Sigmoid colon (tissue), 7 donors: ENCODE results near the gene LEMD2. TPM values are rescaled to one million over a fixed set of nuclear protein-coding genes. Genes with fewer than 3 reads are reported as not detected.

Source experiments
- DNase-seq: peaks from one replicate; pipeline ENCODE4 v3.0.0-alpha.2; 2019
- H3K27ac ChIP-seq, 4 donors: fragments of 200-600 bp; sonication (generic); one replicate each; pipeline ENCODE4 v1.5.1; 2016 to 2019; ENCODE audit warnings: mild to moderate bottlenecking in 1 of 4
- H3K27me3 ChIP-seq, 3 donors: fragments of 200-600 bp; sonication (generic); one replicate each; pipeline ENCODE4 v1.5.1; 2019; ENCODE audit warnings: mild to moderate bottlenecking in 1 of 3
- H3K36me3 ChIP-seq, 4 donors: fragments of 200-600 bp; sonication (generic); one replicate each; pipeline ENCODE4 v1.5.1; 2016 to 2019
- H3K4me1 ChIP-seq, 4 donors: fragments of 200-600 bp; sonication (generic); one replicate each; pipeline ENCODE4 v1.5.1; 2017 to 2019
- H3K4me3 ChIP-seq, 4 donors: fragments of 200-600 bp; sonication (generic); one replicate each; pipeline ENCODE4 v1.5.1; 2017 to 2019; ENCODE audit warnings: mild to moderate bottlenecking in 2 of 4, moderate library complexity in 1 of 4
- H3K9me3 ChIP-seq, 4 donors: fragments of 200-600 bp in 3 of 4; sonication (generic) in 3 of 4; one replicate each; pipeline versions ENCODE4 v1.5.1 to v1.6.1; 2013 to 2019
- CTCF ChIP-seq, 4 experiments: fragments of 450-650 bp in 3 of 4; fragments of 200-600 bp in 1 of 4; IDR thresholded peaks; one replicate each; pipeline ENCODE4 v1.5.1; 2016 to 2019; ENCODE audit warnings: antibody characterized with exemption in 4 of 4, mild to moderate bottlenecking in 3 of 4, moderate library complexity in 2 of 4
- EP300 ChIP-seq, 4 donors: sonication (generic); formaldehyde crosslinking; IDR thresholded peaks; one replicate each; pipeline ENCODE4 v1.6.1; 2017; ENCODE audit warnings: antibody characterized with exemption in 4 of 4
- POLR2A ChIP-seq, 2 donors: fragments of 450-650 bp; IDR thresholded peaks; one replicate each; pipeline ENCODE4 v1.6.1; 2016; ENCODE audit warnings: antibody characterized with exemption in 2 of 2, mild to moderate bottlenecking in 2 of 2, moderate library complexity in 2 of 2
- POLR2AphosphoS5 ChIP-seq, 4 donors: sonication (generic); formaldehyde crosslinking; IDR thresholded peaks; one replicate each; pipeline ENCODE4 v1.6.1; 2017; ENCODE audit warnings: antibody characterized with exemption in 4 of 4
- WGBS, 2 donors: extraction: QIAGEN DNeasy Blood & Tissue Kit; methylation state at CpG; one replicate each; pipeline ENCODE4 v1.1.7; 2013; 5-methylcytosine and 5-hydroxymethylcytosine counted together
- intact Hi-C: fragments of 100-400 bp; cut with DNase I; formaldehyde crosslinking; loops from one replicate; pipeline ENCODE4 v1.15.1; 2023
- polyA plus RNA-seq, 3 donors: library from polyadenylated mRNA; stranded (reverse); fragments of 200-250 nt; gene quantifications; one replicate each; pipeline ENCODE4 v1.2.3, GENCODE V29; 2013
- total RNA-seq, 4 donors: library from RNA; depleted of rRNA; stranded (reverse); fragments of >200 nt; gene quantifications; one replicate each; pipeline ENCODE4 v1.1.0, GENCODE V29; 2016
- donor health status: healthy with polysubstance abuse.
- donor health status: Bipolar disorder and iron deficiency.
- donor health status: healthy.

LEMD2 gene
- total and polyA plus RNA-seq, 7 donors, result 17.6 to 71.6 (median 38.3) TPM

- Histone ChIP-seq H3K4me3 (no peak overlapping the region), H3K27me3 (no peaks in the 10 kb centered on the region), H3K4me1 (peaks cover 0 to 20% (median 14%) of the 10 kb centered on the region in 4 donors), H3K27ac (peak overlapping the region in 3 of 4 donors; percentile 59 to 68 (median 64)), H3K9me3 (no peaks in the 10 kb centered on the region), H3K36me3 (no peaks in the 10 kb centered on the region)
- intact Hi-C loops, result loop anchor here (1.0 to 5.0 kb wide), 2 partner anchors 42 to 57 kb away; partner anchors contain the start of gene LEMD2
- TF ChIP-seq EP300 (IDR thresholded peaks at IDR 0.05) (no peak), CTCF (IDR thresholded peaks at IDR 0.05) (peak in 1 of 4 experiments; percentile 21), POLR2AphosphoS5 (IDR thresholded peaks at IDR 0.05) (peak; percentile 14 to 78 (median 66)), POLR2A (IDR thresholded peaks at IDR 0.05) (no peak)
- DNase-seq, result peak; percentile 80
- 74 to 82% methylated on average over 15 of the region's 15 CpGs for WGBS, 2 donors
Measured at GRCh38 chr6:33828764-33829731, 40.1 kb upstream of the LEMD2 start.

- 38 to 57% methylated on average over 4 of the region's 4 CpGs for WGBS, 2 donors
- TF ChIP-seq CTCF (IDR thresholded peaks at IDR 0.05) (no peak), POLR2AphosphoS5 (IDR thresholded peaks at IDR 0.05) (no peak), EP300 (IDR thresholded peaks at IDR 0.05) (no peak), POLR2A (IDR thresholded peaks at IDR 0.05) (no peak)
Measured at GRCh38 chr6:33828452-33828763, 39.5 kb upstream of the LEMD2 start.

GRCh38 chr6:33827546-33828451 lies 38.9 kb upstream of the LEMD2 start:
- Histone ChIP-seq H3K27me3 (no peaks in the 10 kb centered on the region), H3K9me3 (no peaks in the 10 kb centered on the region), H3K4me3 (no peak overlapping the region), H3K4me1 (peaks cover 0 to 20% (median 14%) of the 10 kb centered on the region in 4 donors), H3K27ac (peak overlapping the region in 1 of 4 donors; percentile 68), H3K36me3 (no peaks in the 10 kb centered on the region)
- no peak for DNase-seq
- TF ChIP-seq EP300 (IDR thresholded peaks at IDR 0.05) (no peak), POLR2A (IDR thresholded peaks at IDR 0.05) (no peak), POLR2AphosphoS5 (IDR thresholded peaks at IDR 0.05) (no peak), CTCF (IDR thresholded peaks at IDR 0.05) (no peak)
- 37 to 74% methylated on average over 14 of the region's 14 CpGs for WGBS, 2 donors
- intact Hi-C loops, result loop anchor here (5.0 kb wide), 1 partner anchor 40 kb away; the partner anchor contains the start of gene LEMD2

More at GRCh38 chr6:33828452-33828763, 39.5 kb upstream of the LEMD2 start:
- DNase-seq, result no peak
- Histone ChIP-seq H3K27ac (peak overlapping the region in 3 of 4 donors; percentile 59 to 68 (median 64)), H3K4me1 (peaks cover 0 to 20% (median 14%) of the 10 kb centered on the region in 4 donors), H3K27me3 (no peaks in the 10 kb centered on the region), H3K4me3 (no peak overlapping the region), H3K36me3 (no peaks in the 10 kb centered on the region), H3K9me3 (no peaks in the 10 kb centered on the region)
- intact Hi-C loops, result loop anchor here (5.0 kb wide), 1 partner anchor 41 kb away; the partner anchor contains the start of gene LEMD2

- no peak for TF ChIP-seq CTCF (IDR thresholded peaks at IDR 0.05)
- no peak for TF ChIP-seq POLR2AphosphoS5 (IDR thresholded peaks at IDR 0.05)
- TF ChIP-seq POLR2A (IDR thresholded peaks at IDR 0.05), result no peak
- TF ChIP-seq EP300 (IDR thresholded peaks at IDR 0.05), result no peak
- Histone ChIP-seq H3K27me3 (no peaks in the 10 kb centered on the region), H3K9me3 (no peaks in the 10 kb centered on the region), H3K4me3 (no peak overlapping the region), H3K27ac (no peak overlapping the region), H3K4me1 (peaks cover 0 to 20% (median 14%) of the 10 kb centered on the region in 4 donors), H3K36me3 (no peaks in the 10 kb centered on the region)
- WGBS, 2 donors, result 31 to 37% methylated on average over 2 of the region's 2 CpGs
- intact Hi-C loops, result loop anchor here (5.0 kb wide), 1 partner anchor 39 kb away; the partner anchor contains the start of gene LEMD2
- no peak for DNase-seq
Measured at GRCh38 chr6:33826537-33826936, 37.6 kb upstream of the LEMD2 start.
